PC-3 (cell line): Measurements from ENCODE around the gene ITGA8. TPM values are rescaled to one million over a fixed set of nuclear protein-coding genes. Genes with fewer than 3 reads are reported as not detected.

ENCODE experiments used
- ATAC-seq: fragments of 200-7000 bp; cut with Tn5 transposase; 2 replicates; pipeline ENCODE4 v1.9.1; 2020; ENCODE audit warnings: mild to moderate bottlenecking, moderate library complexity
- BruUV-seq: library from RNA; stranded (reverse); fragments of 400-500 nt; replicated peaks from 2 replicates; lab custom pipeline; 2021; lab: Mats Ljungman, UMichigan
- CTCF ChIA-PET: fragments of 300-600 bp; sonication (Branson Sonifier 250); formaldehyde crosslinking; loops from one replicate; lab custom pipeline; 2022; ENCODE audit warnings: antibody characterized with exemption; lab: Charles Lee
- POLR2A ChIA-PET: fragments of 300-600 bp; sonication (Branson Sonifier 250); formaldehyde crosslinking; loops from one replicate; lab custom pipeline; 2022; ENCODE audit warnings: antibody characterized with exemption; ENCODE audit not compliant: unreplicated experiment; lab: Charles Lee
- DNase-seq: peaks from one replicate; pipeline ENCODE4 v3.0.0-alpha.2; 2015
- H2AFZ ChIP-seq: fragments of 300-600 bp; sonication (generic); 2 replicates; pipeline ENCODE4 v1.6.0; 2016; ENCODE audit warnings: antibody characterized with exemption, low read length
- H3F3A ChIP-seq: fragments of 300-600 bp; sonication (generic); one replicate; pipeline ENCODE4 v1.6.0; 2017; ENCODE audit warnings: antibody characterized with exemption, low read length, control low read depth, mild to moderate bottlenecking; ENCODE audit not compliant: unreplicated experiment
- H3K27ac ChIP-seq: fragments of 300-600 bp; sonication (generic); 2 replicates; pipeline ENCODE4 v1.5.1; 2016; ENCODE audit warnings: mild to moderate bottlenecking, low read length
- H3K27me3 ChIP-seq: fragments of 300-600 bp; sonication (generic); 2 replicates; pipeline ENCODE4 v1.6.1; 2016; ENCODE audit warnings: low read length, mixed read lengths
- H3K36me3 ChIP-seq: fragments of 300-600 bp; sonication (generic); 2 replicates; pipeline ENCODE4 v1.6.1; 2016; ENCODE audit warnings: low read depth, mixed run types, low read length, mixed read lengths
- H3K4me1 ChIP-seq: fragments of 300-600 bp; sonication (generic); 2 replicates; pipeline ENCODE4 v1.5.1; 2016; ENCODE audit warnings: low read length; ENCODE audit not compliant: insufficient read depth
- H3K4me2 ChIP-seq: fragments of 300-600 bp; sonication (generic); 2 replicates; pipeline ENCODE4 v1.6.0; 2016; ENCODE audit warnings: low read length
- H3K4me3 ChIP-seq: fragments of 300-600 bp; sonication (generic); 2 replicates; pipeline ENCODE4 v1.5.1; 2016; ENCODE audit warnings: mild to moderate bottlenecking, low read length, mixed read lengths
- H3K79me2 ChIP-seq: fragments of 300-600 bp; sonication (generic); 2 replicates; pipeline ENCODE4 v1.6.1; 2017; ENCODE audit warnings: low read length, mixed read lengths
- H3K9ac ChIP-seq: fragments of 300-600 bp; sonication (generic); 2 replicates; pipeline ENCODE4 v1.6.0; 2016; ENCODE audit warnings: mild to moderate bottlenecking, low read length
- H3K9me2 ChIP-seq: fragments of 300-600 bp; sonication (generic); replicated peaks from 2 replicates; pipeline ENCODE4 v1.6.1; 2016; ENCODE audit warnings: mixed run types, low read length, mixed read lengths
- H3K9me3 ChIP-seq: fragments of 300-600 bp; sonication (generic); 2 replicates; pipeline ENCODE4 v1.6.1; 2016; ENCODE audit warnings: low read length, mixed read lengths
- H4K20me1 ChIP-seq: fragments of 300-600 bp; sonication (generic); 2 replicates; pipeline ENCODE4 v1.6.1; 2016; ENCODE audit warnings: low read length, mixed read lengths
- CTCF ChIP-seq: fragments of 300-600 bp; sonication (generic); conservative IDR thresholded peaks from 2 replicates; pipeline ENCODE4 v1.5.1; 2017; ENCODE audit warnings: antibody characterized with exemption, low read depth, mild to moderate bottlenecking, low read length
- EZH2 ChIP-seq: fragments of 300-600 bp; sonication (generic); IDR thresholded peaks from one replicate; pipeline ENCODE4 v1.6.1; 2017; ENCODE audit warnings: antibody characterized with exemption, mild to moderate bottlenecking, low read length; ENCODE audit not compliant: unreplicated experiment
- EZH2phosphoT487 ChIP-seq: fragments of 300-600 bp; sonication (generic); IDR thresholded peaks from 2 replicates; pipeline ENCODE4 v1.6.1; 2018; ENCODE audit warnings: mild to moderate bottlenecking, antibody characterized with exemption, low read length, borderline replicate concordance
- intact Hi-C: fragments of 100-400 bp; cut with micrococcal nuclease; formaldehyde crosslinking; loops from 2 replicates; pipeline ENCODE4 v1.9.0; 2023
- total RNA-seq: library from RNA; depleted of rRNA; stranded (reverse); fragments of >200 nt; gene quantifications from 2 replicates; pipeline ENCODE4 v1.2.3, GENCODE V29; 2014

ITGA8 gene
- total RNA-seq, 1 experiment from 2014 or later, result not detected

GRCh38 chr10:15562578-15562977, 157.1 kb downstream of the ITGA8 start:
- H3K27ac ChIP-seq, result no peak overlapping the region

DNA sequence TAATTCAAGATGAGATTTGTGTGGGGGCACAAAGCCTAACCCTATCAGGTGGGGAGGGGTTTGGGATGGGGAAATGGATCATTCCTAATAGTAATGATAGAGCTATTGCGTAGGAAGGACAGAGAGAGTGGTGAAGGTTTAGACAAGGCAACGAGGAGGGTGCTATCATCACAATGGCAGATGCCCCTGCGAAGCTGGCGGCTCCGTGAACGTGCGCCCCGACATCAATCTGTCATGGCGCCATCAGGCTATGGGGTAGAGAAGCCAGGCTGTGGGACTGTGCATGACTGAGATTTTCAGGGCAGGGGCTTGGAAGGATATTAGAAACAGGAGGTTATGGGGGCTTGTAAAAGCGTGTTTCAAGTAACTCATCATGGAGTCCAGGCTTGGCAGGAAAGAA, 157.6 kb downstream of the ITGA8 start:
- no peak for ATAC-seq

More at GRCh38 chr10:15562578-15562977, 157.1 kb downstream of the ITGA8 start:
- Histone ChIP-seq H3K4me3 (no peak overlapping the region), H2AFZ (no peak overlapping the region), H3K79me2 (no peaks in the 10 kb centered on the region), H4K20me1 (no peaks in the 10 kb centered on the region), H3K4me1 (no peaks in the 10 kb centered on the region), H3K27me3 (no peaks in the 10 kb centered on the region; the same call in 1 of the 2 replicates), H3K36me3 (no peaks in the 10 kb centered on the region), H3K9ac (no peak overlapping the region), H3K9me2 (no peaks in the 10 kb centered on the region), H3F3A (no peaks in the 10 kb centered on the region), H3K9me3 (no peaks in the 10 kb centered on the region), H3K4me2 (no peak overlapping the region)
- no peak for DNase-seq
- intact Hi-C loops, result no loop called here
- ChIA-PET POLR2A (no interaction called here), CTCF (interaction anchor here (0.5 kb wide), 1 partner anchor 129 kb away, joined by 3 read pairs; no protein-coding TSS in a partner anchor)
- ATAC-seq, result no peak
- TF ChIP-seq EZH2 (no peak), CTCF (no peak), EZH2phosphoT487 (no peak)
- BruUV-seq, result no TSS peak

More for the DNA sequence above, 157.6 kb downstream of the ITGA8 start:
- CTCF ChIA-PET, result no interaction called here
- no peaks in the 10 kb centered on the region for H3K36me3 ChIP-seq
- no peaks in the 10 kb centered on the region for H3K9me3 ChIP-seq
- no peaks in the 10 kb centered on the region for H3K4me1 ChIP-seq
- H3K27me3 ChIP-seq, result no peaks in the 10 kb centered on the region; the same call in 1 of the 2 replicates
- no peak overlapping the region for H3K4me3 ChIP-seq
- H3K27ac ChIP-seq, result no peak overlapping the region
- H3K9me2 ChIP-seq, result no peaks in the 10 kb centered on the region
- no peak for TF ChIP-seq EZH2phosphoT487
- no peak for TF ChIP-seq CTCF
- no peak for TF ChIP-seq EZH2
- POLR2A ChIA-PET, result no interaction called here
- intact Hi-C loops, result no loop called here
- H3K9ac ChIP-seq, result no peak overlapping the region
- H4K20me1 ChIP-seq, result no peaks in the 10 kb centered on the region
- H2AFZ ChIP-seq, result no peak overlapping the region
- no peak overlapping the region for H3K4me2 ChIP-seq
- no TSS peak for BruUV-seq
- no peaks in the 10 kb centered on the region for H3F3A ChIP-seq
- no peaks in the 10 kb centered on the region for H3K79me2 ChIP-seq
- DNase-seq, result no peak
